Activated gamma-delta T cell treated with anti-CD3 and anti-CD28 coated beads, Interleukin-2, amount 50 U/mL, for 16 hours (primary cell): ENCODE data around the gene CISTR.
A peak's percentile ranks its signal among the peaks of the same experiment; 100 is the strongest.
"Not testable (repeated sequence)": the region's sequence is repeated elsewhere in the genome, so short reads cannot be mapped to it uniquely, and the experiment has no call there.

ENCODE experiments used
- DNase-seq: peaks from one replicate; pipeline ENCODE4 v3.0.0-alpha.2; 2020; ENCODE audit warnings: low read depth

The CISTR gene

DNA sequence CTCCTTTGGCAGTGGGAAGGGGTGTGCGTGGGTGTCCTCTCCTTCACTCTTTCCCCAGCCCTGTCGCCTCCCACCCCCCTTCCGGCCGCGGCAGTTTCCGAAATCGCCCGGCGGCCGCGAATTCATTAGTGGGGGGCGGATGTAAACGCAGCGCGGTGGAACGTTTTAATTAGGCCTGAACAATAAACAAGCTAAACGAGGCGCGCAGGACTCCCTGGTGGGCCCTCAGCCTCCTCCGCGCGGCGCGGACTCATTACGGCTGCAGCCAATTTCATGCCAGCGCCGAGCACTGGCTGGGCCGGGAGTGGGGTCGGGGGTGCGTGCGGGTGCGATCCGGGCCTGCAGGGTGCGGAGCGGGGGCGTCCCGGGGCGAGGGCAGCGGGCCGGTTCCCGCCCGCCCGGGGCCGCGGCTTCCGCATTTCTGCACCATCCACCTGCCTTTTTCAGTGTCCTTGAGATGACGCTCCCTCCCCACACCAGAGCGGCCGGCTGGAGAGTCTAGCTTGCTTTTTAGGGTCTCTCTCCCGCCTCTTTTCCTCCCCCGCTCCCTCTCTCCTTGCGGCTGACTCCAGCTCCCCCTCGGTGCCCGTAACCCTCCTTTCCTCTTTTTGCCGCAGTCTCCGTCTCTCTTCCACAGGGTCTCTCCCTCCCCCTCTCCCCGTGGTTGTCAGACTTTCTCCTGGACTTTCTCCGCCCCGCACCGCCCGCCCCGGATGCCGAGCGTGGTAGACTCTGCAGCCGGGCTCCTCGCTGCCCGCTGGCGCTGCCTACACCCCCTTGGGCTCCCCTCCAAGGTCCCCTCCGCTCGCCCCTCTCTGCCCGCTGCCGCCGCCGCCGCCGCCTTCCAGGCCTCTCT is at the start of gene CISTR:
TSS of gene CISTR (minus strand) at position 644 of the 856 bp plus-strand sequence.
- DNase-seq: peak; percentile 25

DNA sequence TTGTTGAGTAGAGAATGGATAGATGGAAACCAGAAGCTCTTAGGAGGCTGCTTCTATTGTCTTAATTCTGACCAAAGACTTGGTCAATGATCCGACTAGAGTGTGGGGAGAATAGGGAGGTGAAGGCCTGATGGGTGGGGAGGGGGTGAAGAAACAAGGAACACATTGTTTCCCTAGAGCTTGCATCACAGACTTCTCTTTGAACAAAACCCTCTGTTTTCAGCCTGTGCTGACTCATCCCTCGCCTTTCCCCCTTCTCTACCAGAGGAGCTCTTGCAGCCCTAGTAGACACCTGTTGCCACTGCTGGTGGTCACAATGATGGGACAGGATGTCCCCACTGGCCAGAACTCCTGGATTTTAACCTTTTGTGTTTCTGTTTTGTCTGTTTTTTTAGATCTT is 46.8 kb upstream of the CISTR start:
- DNase-seq: no peak

GRCh38 chr12:53795927-53796326 is 44.1 kb upstream of the CISTR start:
- DNase-seq: no peak

DNA sequence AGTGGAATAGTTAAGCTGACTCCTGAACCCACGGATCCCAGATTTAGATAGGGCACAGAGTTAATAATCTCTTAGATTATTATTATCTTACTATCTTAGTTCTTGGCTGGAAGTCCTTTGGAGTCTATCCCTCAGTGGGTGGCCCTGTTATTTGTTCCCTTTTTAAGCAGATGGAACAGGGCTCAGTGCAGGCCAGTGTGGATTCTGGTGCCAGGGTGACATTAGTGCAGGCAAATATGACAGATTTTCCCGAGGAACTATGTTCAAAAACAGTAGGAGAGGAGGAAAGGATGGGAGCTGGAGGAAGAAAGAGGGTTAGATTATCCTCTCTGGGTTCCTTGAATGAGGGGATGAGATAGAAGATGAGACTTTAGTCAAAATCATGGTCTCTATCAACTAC is 41.4 kb upstream of the CISTR start:
- no peak for DNase-seq

DNA sequence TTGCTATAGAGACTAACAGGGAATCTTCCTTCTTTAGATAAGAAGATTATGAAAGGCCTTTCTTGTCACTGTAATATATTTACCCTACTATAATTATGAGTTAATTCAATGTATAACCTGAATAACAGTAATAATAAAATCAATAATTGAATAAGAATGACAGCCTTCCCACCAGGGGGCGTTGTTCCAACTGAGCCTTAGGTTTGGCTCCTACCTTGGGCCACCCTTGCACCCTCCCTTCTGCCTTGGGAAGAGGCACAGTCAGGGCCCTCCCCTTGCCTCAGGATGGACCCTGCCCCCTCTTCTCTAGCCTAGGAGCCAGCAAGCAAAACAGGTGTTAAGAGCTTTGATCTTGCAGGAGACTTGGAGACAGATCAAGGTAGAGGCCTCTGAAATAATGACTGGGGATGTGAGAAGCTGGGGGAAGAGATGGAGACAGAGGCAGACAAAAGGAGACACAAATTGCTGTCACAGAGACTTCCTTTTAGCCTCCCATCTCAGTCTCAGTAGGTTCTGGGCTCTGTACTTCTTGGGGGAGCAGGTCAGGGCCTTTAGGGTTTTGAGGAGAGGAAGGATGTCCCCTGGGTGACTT is 40.1 kb upstream of the CISTR start:
- peak; percentile 4 for DNase-seq

- DNase-seq: no peak
These were observed 37.8 kb upstream of the CISTR start for GRCh38 chr12:53789570-53789969.

GRCh38 chr12:53788892-53789291 is 37.1 kb upstream of the CISTR start:
- no peak for DNase-seq

GRCh38 chr12:53786411-53786810 is 34.6 kb upstream of the CISTR start:
- DNase-seq: no peak

- no peak for DNase-seq
These were observed 33.4 kb upstream of the CISTR start for GRCh38 chr12:53785161-53785560.

DNA sequence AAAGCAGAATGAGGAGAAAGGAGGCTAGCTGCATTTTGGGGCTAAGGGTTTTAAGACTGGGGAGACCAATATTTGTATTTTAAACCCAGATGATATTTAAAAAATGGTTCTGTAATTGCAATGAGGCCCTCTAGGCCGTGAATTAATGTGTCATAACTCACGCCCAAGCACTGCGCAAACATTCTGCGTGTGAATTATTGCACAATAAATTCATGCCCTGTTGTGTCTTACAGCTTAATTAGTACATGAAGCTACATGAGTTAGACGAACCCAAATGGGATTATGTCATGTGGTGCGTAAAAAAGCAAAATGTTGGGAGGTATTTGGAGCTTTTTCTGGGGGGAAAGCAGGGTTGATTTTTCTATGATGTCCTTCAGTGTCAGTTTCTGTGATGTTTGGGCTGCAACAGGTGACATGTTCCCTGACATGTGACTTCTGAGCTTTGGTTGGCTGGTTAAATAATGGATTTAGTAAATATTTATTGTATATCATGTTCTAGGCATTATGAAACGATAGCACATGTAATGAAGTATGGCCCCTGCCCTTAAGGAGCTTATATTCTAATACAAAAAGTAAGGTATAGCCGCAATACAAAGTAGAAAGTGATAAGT is 30.4 kb upstream of the CISTR start:
- DNase-seq: no peak

DNA sequence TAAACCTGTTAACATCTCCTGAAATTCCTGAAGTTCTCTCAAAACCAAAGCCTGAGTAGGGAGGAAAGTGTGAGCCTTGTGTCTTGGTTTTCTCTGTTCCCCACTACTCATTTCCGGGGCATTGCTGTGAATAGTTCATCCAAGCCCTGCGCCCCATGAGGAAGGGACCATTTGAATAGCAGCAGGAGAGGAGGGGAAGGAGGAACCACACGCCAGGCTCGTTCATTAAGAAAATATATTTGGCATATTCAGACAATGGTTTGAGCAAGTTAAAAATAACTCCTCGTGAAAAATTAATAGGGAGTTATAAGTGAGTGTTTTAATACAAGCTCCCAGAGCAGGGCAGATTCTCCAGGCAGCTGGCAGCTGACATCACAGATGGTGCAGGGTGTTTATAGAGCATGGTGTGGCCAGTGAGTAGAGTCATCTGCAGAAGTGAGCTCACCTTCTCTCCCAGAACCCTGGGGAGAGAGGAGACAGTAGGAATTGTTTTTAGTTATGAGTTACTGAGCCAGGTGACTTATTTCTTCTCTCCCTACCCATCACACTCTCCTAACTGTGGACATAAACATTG is 29.5 kb upstream of the CISTR start:
- DNase-seq: no peak

GRCh38 chr12:53780323-53780722 is 28.5 kb upstream of the CISTR start:
- DNase-seq: no peak

DNA sequence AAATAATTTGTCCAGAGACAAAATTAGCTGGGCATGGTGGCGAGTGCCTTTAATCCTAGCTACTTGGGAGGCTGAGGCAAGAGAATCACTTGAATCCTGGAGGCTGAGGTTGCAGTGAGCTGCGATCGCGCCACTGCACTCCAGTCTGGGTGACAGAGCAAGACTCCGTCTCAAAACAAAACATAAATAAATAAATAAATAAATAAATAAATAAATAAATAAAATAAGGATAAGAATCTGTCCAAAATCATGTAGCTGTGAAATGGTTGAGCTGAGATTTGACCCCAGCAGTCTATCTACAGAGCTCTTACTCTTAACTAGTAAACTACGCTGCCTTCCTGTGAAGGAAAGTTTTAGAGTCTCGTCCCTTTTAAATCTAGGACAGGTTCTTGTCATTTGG is 27.9 kb upstream of the CISTR start:
- not testable (repeated sequence) for DNase-seq

DNA sequence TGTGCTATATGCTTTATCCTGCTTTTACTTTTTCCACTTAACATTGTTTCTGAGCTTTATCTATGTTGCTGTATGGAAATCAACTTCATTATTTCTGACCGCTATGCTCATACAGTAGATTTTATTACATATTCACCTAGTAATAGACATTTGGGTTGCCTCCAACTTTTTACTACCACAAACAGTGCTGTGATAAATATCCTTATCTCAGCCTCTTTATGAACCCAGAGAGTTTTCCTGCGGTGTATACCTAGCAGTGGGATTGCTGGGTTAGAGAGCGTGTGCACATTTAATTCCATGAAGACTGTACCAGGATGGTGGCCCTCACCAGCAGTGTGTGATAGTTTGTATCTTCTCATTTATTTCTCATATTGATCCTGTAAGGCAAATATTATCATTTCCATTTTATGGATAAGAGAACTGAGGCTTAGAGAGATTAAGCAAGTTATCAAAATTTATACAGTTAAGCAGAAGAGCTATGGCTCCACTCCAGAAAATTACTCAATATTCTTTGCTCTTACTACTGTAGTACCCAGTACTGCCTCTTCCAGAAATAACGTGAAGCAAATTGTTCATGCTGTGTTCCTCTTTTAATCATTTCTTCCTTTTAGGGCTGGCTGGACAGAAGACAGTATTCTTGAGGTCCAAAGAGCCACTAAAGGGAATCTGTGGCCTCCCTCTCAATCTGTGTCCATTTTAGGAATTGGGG is 26.3 kb upstream of the CISTR start:
- no peak for DNase-seq

- no peak for DNase-seq
These were observed 25.6 kb upstream of the CISTR start for GRCh38 chr12:53777412-53777811.

- DNase-seq: no peak
These were observed 25.1 kb upstream of the CISTR start for GRCh38 chr12:53776872-53777271.

DNA sequence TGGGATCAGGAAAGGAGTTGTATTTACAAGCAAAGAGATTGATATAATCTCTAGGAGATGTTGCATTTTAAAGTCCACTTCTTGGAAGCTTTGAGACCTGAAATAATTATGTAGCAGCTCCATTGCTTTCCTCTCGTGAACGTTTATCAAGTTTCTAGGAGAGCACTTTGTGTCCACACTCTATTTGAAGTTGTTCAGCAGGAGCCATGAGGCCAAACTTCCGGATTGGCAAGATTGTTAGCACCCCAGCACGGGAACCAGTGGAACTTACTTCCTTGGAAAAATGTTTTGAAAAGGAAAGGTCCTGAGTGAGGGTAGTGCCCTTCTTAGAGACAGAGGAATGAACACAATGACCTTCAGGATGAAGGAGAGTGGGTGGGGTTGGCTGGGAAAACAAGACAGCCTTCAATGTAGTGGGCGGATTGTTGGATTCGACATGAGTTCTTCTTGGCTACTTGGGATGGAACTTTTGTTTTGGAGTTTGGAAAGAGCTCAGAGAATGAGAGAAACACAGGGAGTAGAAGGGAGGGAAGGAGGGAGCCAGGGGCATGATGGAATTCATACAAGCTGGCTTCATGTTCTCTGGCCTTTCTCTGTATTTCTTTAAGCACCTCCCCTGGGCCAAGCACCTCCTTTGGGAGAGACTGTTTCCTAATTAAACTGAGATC is 23.8 kb upstream of the CISTR start:
- no peak for DNase-seq

- no peak for DNase-seq
These were observed 18.5 kb upstream of the CISTR start for GRCh38 chr12:53770281-53770680.

DNA sequence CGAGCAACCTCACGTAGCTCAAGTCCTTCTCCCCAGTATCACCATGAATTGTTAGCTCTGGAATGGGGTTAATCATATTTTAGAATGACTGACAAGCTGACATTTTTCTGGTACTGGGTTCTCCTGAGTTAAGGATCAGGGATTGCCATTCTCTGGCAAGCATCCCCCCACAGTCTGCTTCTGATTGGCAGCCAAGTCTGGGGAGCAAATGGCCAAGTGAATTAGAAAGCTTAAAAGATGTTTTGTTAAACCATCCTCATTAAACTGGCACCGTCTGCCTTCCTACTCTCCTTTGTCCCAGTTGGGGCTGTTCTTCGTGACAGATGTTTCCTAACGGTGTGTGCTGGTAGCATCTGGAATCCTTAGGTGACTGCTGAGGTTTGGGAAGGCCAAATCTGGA is 17.2 kb upstream of the CISTR start:
- DNase-seq: no peak

DNA sequence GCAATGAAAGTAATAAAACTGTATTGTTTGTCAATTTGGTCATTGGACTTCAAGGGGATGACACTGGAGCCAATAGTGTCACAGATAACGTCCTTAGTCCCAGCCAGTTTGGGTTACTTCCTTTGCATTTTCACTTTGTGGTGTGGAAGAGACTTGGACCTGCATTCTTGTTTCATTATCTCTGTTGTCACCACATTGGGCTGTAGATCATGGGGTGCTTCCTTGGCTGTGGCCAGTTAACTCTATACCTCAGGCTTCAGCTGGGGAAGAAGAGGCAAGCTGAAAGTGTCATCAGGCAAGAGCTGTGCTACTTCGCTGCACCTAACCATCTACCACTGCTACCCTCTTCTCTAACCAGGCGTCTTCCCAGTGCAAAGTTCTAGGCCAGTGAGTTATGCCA is 15.1 kb upstream of the CISTR start:
- no peak for DNase-seq

GRCh38 chr12:53765891-53766290 is 14.1 kb upstream of the CISTR start:
- DNase-seq: no peak

DNA sequence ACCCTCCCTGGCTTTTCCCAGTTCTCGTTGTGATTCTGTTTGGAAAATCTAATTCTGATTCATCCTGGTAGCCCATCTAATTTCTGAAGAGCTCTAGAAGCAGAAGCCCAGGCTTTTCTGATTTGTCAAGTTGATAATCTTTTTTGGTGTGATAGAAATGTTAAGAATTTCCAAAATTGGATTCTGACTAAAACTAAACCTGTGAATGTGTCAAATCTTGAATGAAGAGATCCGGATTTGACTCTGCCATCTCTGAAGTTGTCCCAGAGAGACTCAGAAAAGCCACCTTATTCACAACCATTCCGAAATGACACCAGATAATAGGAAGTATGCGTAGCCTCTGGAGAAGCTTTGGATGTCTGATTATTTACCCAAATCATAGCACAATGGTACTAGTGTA is 12.8 kb upstream of the CISTR start:
- DNase-seq: no peak
